Pancreas (tissue), 10 donors: Measurements from ENCODE around the gene OPCML. TPM values are rescaled to one million over a fixed set of nuclear protein-coding genes. Genes with fewer than 3 reads are reported as not detected.

Experiments
- ATAC-seq, 4 donors: fragments of 200-7000 bp; cut with Tn5 transposase; one replicate each; pipeline versions ENCODE4 v1.8.0 to v1.9.1; 2020; ENCODE audit warnings: mild to moderate bottlenecking in 4 of 4, moderate library complexity in 4 of 4
- DNase-seq, 6 donors: peaks; one replicate each; pipeline ENCODE4 v3.0.0-alpha.2; 2020
- FAIRE-seq: peaks from 2 replicates; lab custom pipeline; 2012; peaks lifted over from hg19 to GRCh38; lab: Jason Lieb, UNC
- H3K27ac ChIP-seq, 4 donors: fragments of 200-600 bp; sonication (generic); 1 replicate in 3 of 4; 2 replicates in 1 of 4; pipeline versions ENCODE4 v1.5.0 to v1.8.0; 2020
- H3K27me3 ChIP-seq, 4 donors: fragments of 200-600 bp; one replicate each; pipeline ENCODE4 v1.8.0; 2021
- H3K36me3 ChIP-seq, 3 donors: fragments of 200-600 bp; sonication (generic) in 1 of 3; one replicate each; pipeline versions ENCODE4 v1.5.0 to v1.8.0; 2020 to 2021
- H3K4me1 ChIP-seq, 3 donors: fragments of 200-600 bp; one replicate each; pipeline ENCODE4 v1.8.0; 2021
- H3K4me3 ChIP-seq, 4 donors: fragments of 200-600 bp; sonication (generic) in 2 of 4; one replicate each; pipeline versions ENCODE4 v1.5.0 to v1.8.0; 2020 to 2021
- H3K9me3 ChIP-seq, 4 donors: fragments of 200-600 bp; one replicate each; pipeline ENCODE4 v1.8.0; 2021
- CTCF ChIP-seq, 4 donors: fragments of 200-600 bp; sonication (generic) in 3 of 4; IDR thresholded peaks; one replicate each; pipeline versions ENCODE4 v1.5.0 to v1.8.0; 2021; ENCODE audit warnings: antibody characterized with exemption in 4 of 4
- WGBS, 2 donors: extraction: QIAGEN DNeasy Blood & Tissue Kit; methylation state at CpG; one replicate each; pipeline ENCODE4 v1.1.7; 2013; 5-methylcytosine and 5-hydroxymethylcytosine counted together
- intact Hi-C, 3 donors: fragments of 100-400 bp; cut with DNase I; formaldehyde crosslinking; loops; one replicate each; pipeline versions ENCODE4 v1.11.1 to v1.14.2; 2022
- polyA plus RNA-seq, 2 donors: library from polyadenylated mRNA; stranded (reverse); fragments of 200-250 nt; gene quantifications; one replicate each; pipeline ENCODE4 v1.2.3, GENCODE V29; 2013
- total RNA-seq, 6 donors: library from RNA; stranded (reverse); fragmentation: NEBNext Ultra II Directional in 4 of 6; extraction: Animal tissue kit (Norgen Biotek cat#: 25700) in 4 of 6; gene quantifications; one replicate each; pipeline versions ENCODE4 v1.2.1 to v1.2.4, GENCODE V29; 2021 to 2023
- donor health status: healthy with polysubstance abuse.
- donor health status: DM: no; HTN: no; CAD: no; lungs with moderate emphysema.
- donor health status: DM: no; HTN: no; CAD: no.
- donor health status: control.
- donor health status: control.
- donor health status: Bipolar disorder and iron deficiency.
- donor health status: DM: yes; HTN: yes; CAD: no.
- donor health status: DM: no; HTN: no; CAD: no.
- donor health status: DM: no; HTN: no; CAD: no.
- donor health status: DM: yes; HTN: yes; CAD: no.

Gene OPCML
- total and polyA plus RNA-seq, 8 donors = 0.05 to 0.31 (median 0.19) TPM

- no peaks in the 10 kb centered on the region for H3K36me3 ChIP-seq
- DNase-seq = no peak
- no peak overlapping the region for H3K4me3 ChIP-seq
- no peak overlapping the region for H3K27ac ChIP-seq
- TF ChIP-seq CTCF (IDR thresholded peaks at IDR 0.05) = no peak
- no peaks in the 10 kb centered on the region for H3K4me1 ChIP-seq
- H3K9me3 ChIP-seq = no peaks in the 10 kb centered on the region
- FAIRE-seq = no peak
- H3K27me3 ChIP-seq = peaks cover 0 to 4% (median 0%) of the 10 kb centered on the region in 4 donors
- ATAC-seq = no peak
- WGBS, 2 donors = 76 to 86% methylated on average over 5 of the region's 5 CpGs
- intact Hi-C loops = no loop called here
Observed at GRCh38 chr11:132422722-132423121, 1109.6 kb downstream of the OPCML start.

GRCh38 chr11:132421555-132421954 is 1110.7 kb downstream of the OPCML start:
- H3K4me1 ChIP-seq = no peaks in the 10 kb centered on the region
- H3K9me3 ChIP-seq = no peaks in the 10 kb centered on the region
- no peak overlapping the region for H3K4me3 ChIP-seq
- TF ChIP-seq CTCF (IDR thresholded peaks at IDR 0.05) = no peak
- FAIRE-seq (no peak), ATAC-seq (no peak), DNase-seq (no peak)
- peaks cover 0 to 4% (median 0%) of the 10 kb centered on the region in 4 donors for H3K27me3 ChIP-seq
- 58 to 94% methylated on average over 2 of the region's 2 CpGs for WGBS, 2 donors
- no peaks in the 10 kb centered on the region for H3K36me3 ChIP-seq
- intact Hi-C loops = no loop called here
- H3K27ac ChIP-seq = no peak overlapping the region

GRCh38 chr11:132414451-132414850 is 1117.8 kb downstream of the OPCML start:
- H3K27ac ChIP-seq = no peak overlapping the region
- no peaks in the 10 kb centered on the region for H3K36me3 ChIP-seq
- TF ChIP-seq CTCF (IDR thresholded peaks at IDR 0.05) = no peak
- H3K9me3 ChIP-seq = no peaks in the 10 kb centered on the region
- DNase-seq (no peak), FAIRE-seq (no peak), ATAC-seq (no peak)
- peaks cover 0 to 6% (median 0%) of the 10 kb centered on the region in 4 donors for H3K27me3 ChIP-seq
- intact Hi-C loops = no loop called here
- 61 to 77% methylated on average over 6 of the region's 6 CpGs for WGBS, 2 donors
- H3K4me3 ChIP-seq = no peak overlapping the region
- no peaks in the 10 kb centered on the region for H3K4me1 ChIP-seq

GRCh38 chr11:132410383-132410782 is 1121.9 kb downstream of the OPCML start:
- Histone ChIP-seq H3K4me1 (no peaks in the 10 kb centered on the region), H3K4me3 (no peak overlapping the region), H3K27me3 (peaks cover 0 to 6% (median 0%) of the 10 kb centered on the region in 4 donors), H3K36me3 (no peaks in the 10 kb centered on the region), H3K9me3 (no peaks in the 10 kb centered on the region), H3K27ac (no peak overlapping the region)
- TF ChIP-seq CTCF (IDR thresholded peaks at IDR 0.05) = no peak
- DNase-seq (no peak), ATAC-seq (no peak), FAIRE-seq (no peak)
- 63 to 81% methylated on average over 2 of the region's 2 CpGs for WGBS, 2 donors
- intact Hi-C loops = no loop called here

- no peak for ATAC-seq
Observed at GRCh38 chr11:132409573-132410355, 1122.5 kb downstream of the OPCML start.

More at GRCh38 chr11:132409573-132410355, 1122.5 kb downstream of the OPCML start:
- FAIRE-seq (no peak), DNase-seq (no peak)
- Histone ChIP-seq H3K4me1 (no peaks in the 10 kb centered on the region), H3K36me3 (no peaks in the 10 kb centered on the region), H3K4me3 (no peak overlapping the region), H3K27me3 (peaks cover 0 to 6% (median 0%) of the 10 kb centered on the region in 4 donors), H3K27ac (no peak overlapping the region), H3K9me3 (no peaks in the 10 kb centered on the region)
- intact Hi-C loops = no loop called here
- no peak for TF ChIP-seq CTCF (IDR thresholded peaks at IDR 0.05)
- 76 to 83% methylated on average over 3 of the region's 3 CpGs for WGBS, 2 donors
